Prostate gland (tissue), 2 donors: Measurements from ENCODE around the gene GPM6B. TPM values are rescaled to one million over a fixed set of nuclear protein-coding genes. Genes with fewer than 3 reads are reported as not detected.
"Not testable (repeated sequence)": the region's sequence is repeated elsewhere in the genome, so short reads cannot be mapped to it uniquely, and the experiment has no call there.

Experiments
- DNase-seq: peaks from one replicate; pipeline ENCODE4 v3.0.0-alpha.2; 2019; ENCODE audit warnings: low spot score
- H3K27ac ChIP-seq, 2 donors: fragments of 200-600 bp; sonication (generic); 2 replicates each; pipeline ENCODE4 v1.5.1; 2017 to 2019
- H3K27me3 ChIP-seq: fragments of 200-600 bp; sonication (generic); replicated peaks from 2 replicates; pipeline ENCODE4 v1.5.1; 2019; ENCODE audit not compliant: insufficient read depth
- H3K36me3 ChIP-seq, 2 donors: fragments of 200-600 bp; sonication (generic); 1 replicate in 1 of 2; 2 replicates in 1 of 2; pipeline versions ENCODE4 v1.5.1 to v1.8.1; 2017 to 2019
- H3K4me1 ChIP-seq: fragments of 200-600 bp; sonication (generic); replicated peaks from 2 replicates; pipeline ENCODE4 v1.5.1; 2019
- H3K4me3 ChIP-seq, 2 donors: fragments of 200-600 bp; sonication (generic); 2 replicates each; pipeline ENCODE4 v1.5.1; 2017 to 2019
- H3K9me3 ChIP-seq: fragments of 200-600 bp; sonication (generic); 2 replicates; pipeline ENCODE4 v1.5.1; 2017
- POLR2A ChIP-seq: fragments of 450-650 bp; IDR thresholded peaks from one replicate; pipeline ENCODE4 v1.6.1; 2016; ENCODE audit warnings: antibody characterized with exemption, mild to moderate bottlenecking
- POLR2AphosphoS5 ChIP-seq: sonication (generic); formaldehyde crosslinking; IDR thresholded peaks from one replicate; pipeline ENCODE4 v1.6.1; 2017; ENCODE audit warnings: antibody characterized with exemption
- WGBS: methylation state at CpG from one replicate; pipeline ENCODE4 v1.1.5; 2018; 5-methylcytosine and 5-hydroxymethylcytosine counted together
- intact Hi-C: fragments of 100-400 bp; cut with DNase I; formaldehyde crosslinking; loops from one replicate; pipeline ENCODE4 v1.14.2; 2022
- total RNA-seq, 2 donors: library from RNA; depleted of rRNA; stranded (reverse); fragments of >200 nt; gene quantifications; one replicate each; pipeline ENCODE4 v1.1.0, GENCODE V29; 2016
- TF ChIP-seq, protein P1 (sequence below), 4 experiments: fragments of 200-600 bp in 2 of 4; fragments of 450-650 bp in 2 of 4; sonication (generic) in 2 of 4; IDR thresholded peaks; 1 replicate in 3 of 4; 2 replicates in 1 of 4; pipeline ENCODE4 v1.5.1; 2016 to 2019; ENCODE audit warnings: antibody characterized with exemption in 4 of 4, mild to moderate bottlenecking in 2 of 4, moderate library complexity in 2 of 4

GPM6B gene
- total RNA-seq, 2 donors from 2014 or later = 10.1 to 12.3 TPM

GRCh38 chrX:13734278-13735172 is 82.4 kb downstream of the GPM6B start, which contains the start of the genes OFD1 and TRAPPC2:
Gene OFD1, plus strand, starts transcription at chrX:13734748. Its CDS starts 324 bp downstream, at chrX:13735072.
Gene TRAPPC2, minus strand, starts transcription at chrX:13734620. Its CDS starts 14,657 bp downstream, at chrX:13719963.
- intact Hi-C loops = loop anchor here (2.0 kb wide), 1 partner anchor 46 kb away; the partner anchor contains the start of gene RAB9A
- DNase-seq = peak; percentile 90
- Histone ChIP-seq H3K27ac (peak within 1 kb of the TSS; percentile 89 to 92), H3K4me1 (no peaks in the 10 kb centered on the region), H3K4me3 (peak within 1 kb of the TSS; percentile 63), H3K27me3 (no peaks in the 10 kb centered on the region), H3K36me3 (no peaks in the 10 kb centered on the region), H3K9me3 (no peaks in the 10 kb centered on the region)
- WGBS = 0% methylated on average over 31 of the region's 75 CpGs
- TF ChIP-seq POLR2AphosphoS5 = peak; percentile 97
- peak; percentile 95 for TF ChIP-seq POLR2A
- TF ChIP-seq, protein P1, sequence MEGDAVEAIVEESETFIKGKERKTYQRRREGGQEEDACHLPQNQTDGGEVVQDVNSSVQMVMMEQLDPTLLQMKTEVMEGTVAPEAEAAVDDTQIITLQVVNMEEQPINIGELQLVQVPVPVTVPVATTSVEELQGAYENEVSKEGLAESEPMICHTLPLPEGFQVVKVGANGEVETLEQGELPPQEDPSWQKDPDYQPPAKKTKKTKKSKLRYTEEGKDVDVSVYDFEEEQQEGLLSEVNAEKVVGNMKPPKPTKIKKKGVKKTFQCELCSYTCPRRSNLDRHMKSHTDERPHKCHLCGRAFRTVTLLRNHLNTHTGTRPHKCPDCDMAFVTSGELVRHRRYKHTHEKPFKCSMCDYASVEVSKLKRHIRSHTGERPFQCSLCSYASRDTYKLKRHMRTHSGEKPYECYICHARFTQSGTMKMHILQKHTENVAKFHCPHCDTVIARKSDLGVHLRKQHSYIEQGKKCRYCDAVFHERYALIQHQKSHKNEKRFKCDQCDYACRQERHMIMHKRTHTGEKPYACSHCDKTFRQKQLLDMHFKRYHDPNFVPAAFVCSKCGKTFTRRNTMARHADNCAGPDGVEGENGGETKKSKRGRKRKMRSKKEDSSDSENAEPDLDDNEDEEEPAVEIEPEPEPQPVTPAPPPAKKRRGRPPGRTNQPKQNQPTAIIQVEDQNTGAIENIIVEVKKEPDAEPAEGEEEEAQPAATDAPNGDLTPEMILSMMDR (IDR thresholded peaks at IDR 0.05) = no peak

DNA sequence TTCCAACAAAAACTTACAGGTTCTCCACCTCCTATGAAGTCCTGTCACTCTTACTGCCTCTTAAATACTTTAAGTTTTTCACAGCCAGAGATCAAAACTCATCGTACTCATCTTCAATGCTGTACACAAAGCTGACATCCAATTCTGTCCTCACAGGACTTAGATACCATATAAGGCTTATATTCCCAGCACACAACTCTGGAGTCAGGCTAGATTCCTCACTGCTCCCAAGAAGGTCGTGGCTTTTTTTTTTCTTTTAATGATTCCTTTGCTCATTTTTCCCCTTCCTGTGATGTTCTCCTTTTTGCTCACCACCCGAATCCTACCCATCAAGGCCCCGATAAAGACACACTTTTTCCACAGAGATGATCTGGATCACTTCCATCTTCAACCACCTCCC is 83.4 kb downstream of the GPM6B start:
- no peaks in the 10 kb centered on the region for H3K4me1 ChIP-seq
- H3K4me3 ChIP-seq = peak overlapping the region; percentile 63
- no peaks in the 10 kb centered on the region for H3K9me3 ChIP-seq
- 7% methylated on average over 4 of the region's 4 CpGs for WGBS
- TF ChIP-seq, protein P1 (IDR thresholded peaks at IDR 0.05) = no peak
- TF ChIP-seq POLR2AphosphoS5 (no peak), POLR2A (no peak)
- DNase-seq = no peak
- H3K36me3 ChIP-seq = no peaks in the 10 kb centered on the region
- intact Hi-C loops = no loop called here
- H3K27me3 ChIP-seq = no peaks in the 10 kb centered on the region
- H3K27ac ChIP-seq = peak overlapping the region; percentile 89 to 92

DNA sequence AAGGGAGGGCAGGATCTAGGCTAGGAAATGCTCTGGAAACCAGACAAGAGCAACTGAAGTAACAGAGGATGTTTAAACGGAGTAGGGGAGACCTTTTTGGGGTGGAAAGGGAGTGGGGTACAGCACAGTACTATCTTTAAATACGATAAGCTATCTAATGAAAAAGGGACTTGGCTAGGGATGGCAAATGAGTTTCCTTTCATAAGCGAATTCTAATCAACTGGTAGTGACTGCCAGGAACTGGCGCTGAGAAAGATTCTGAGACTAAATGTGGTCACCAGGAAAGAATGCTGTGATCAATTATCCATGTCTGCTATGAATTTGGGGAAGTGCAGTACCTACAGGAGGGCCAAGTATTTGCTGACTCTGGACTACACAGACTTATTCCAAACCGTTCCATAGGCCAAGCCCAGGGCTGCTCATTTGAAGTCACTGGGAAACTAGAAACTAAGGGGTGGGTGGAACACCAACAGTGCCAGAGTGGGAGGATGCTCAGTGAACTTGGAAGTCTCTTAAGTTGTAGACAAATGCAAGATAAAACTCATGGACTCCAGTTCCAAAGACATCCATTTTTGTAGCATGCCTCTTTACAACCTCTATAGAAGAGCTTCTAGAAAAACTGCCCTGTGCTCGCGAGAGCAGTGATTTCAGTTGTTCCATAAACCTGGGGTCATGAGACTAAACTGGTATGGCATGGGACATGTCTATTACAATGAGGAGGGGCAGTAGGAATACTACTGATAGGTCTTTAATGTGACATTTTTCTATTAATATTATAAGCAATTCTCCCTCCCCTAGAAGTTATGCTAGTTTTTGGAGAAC is 84.4 kb downstream of the GPM6B start:
- TF ChIP-seq POLR2A (no peak), POLR2AphosphoS5 (no peak)
- TF ChIP-seq, protein P1 (IDR thresholded peaks at IDR 0.05) = no peak
- 74% methylated on average over 7 of the region's 7 CpGs for WGBS
- Histone ChIP-seq H3K27me3 (no peaks in the 10 kb centered on the region), H3K27ac (no peak overlapping the region), H3K36me3 (no peaks in the 10 kb centered on the region), H3K4me3 (no peak overlapping the region), H3K4me1 (no peaks in the 10 kb centered on the region), H3K9me3 (no peaks in the 10 kb centered on the region)
- intact Hi-C loops = no loop called here
- DNase-seq = no peak

DNA sequence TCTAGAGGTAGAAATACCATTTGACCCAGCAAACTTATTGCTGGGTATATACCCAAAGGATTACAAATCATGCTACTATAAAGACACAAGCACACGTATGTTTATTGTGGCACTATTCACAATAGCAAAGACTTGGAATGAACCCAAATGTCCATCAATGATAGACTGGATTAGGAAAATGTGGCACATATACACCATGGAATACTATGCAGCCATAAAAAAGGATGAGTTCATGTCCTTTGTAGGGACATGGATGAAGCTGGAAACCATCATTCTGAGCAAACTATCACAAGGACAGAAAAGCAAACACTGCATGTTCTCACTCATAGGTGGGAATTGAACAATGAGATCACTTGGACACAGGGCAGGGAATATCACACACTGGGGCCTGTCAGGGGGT is 86.4 kb downstream of the GPM6B start:
- H3K9me3 ChIP-seq, H3K4me3 ChIP-seq, H3K27ac ChIP-seq, H3K4me1 ChIP-seq, intact Hi-C loops, H3K36me3 ChIP-seq, H3K27me3 ChIP-seq, DNase-seq: not testable (repeated sequence)
- 90% methylated on average over 1 of the region's 1 CpG for WGBS

DNA sequence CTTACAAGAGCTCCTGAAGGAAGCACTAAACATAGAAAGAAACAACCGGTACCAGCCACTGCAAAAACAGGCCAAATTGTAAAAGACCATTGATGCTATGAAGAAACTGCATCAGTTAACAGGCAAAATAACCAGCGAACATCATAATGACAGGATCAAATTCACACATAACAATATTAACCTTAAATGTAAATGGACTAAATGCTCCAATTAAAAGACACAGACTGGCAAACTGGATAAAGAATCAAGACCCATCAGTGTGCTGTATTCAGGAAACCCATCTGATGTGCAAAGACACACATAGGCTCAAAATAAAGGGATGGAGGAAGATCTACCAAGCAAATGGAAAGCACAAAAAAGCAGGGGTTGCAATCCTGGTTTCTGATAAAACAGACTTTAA is 90.3 kb downstream of the GPM6B start:
- H3K27ac ChIP-seq = not testable (repeated sequence)
- WGBS = 100% methylated on average over 2 of the region's 2 CpGs

DNA sequence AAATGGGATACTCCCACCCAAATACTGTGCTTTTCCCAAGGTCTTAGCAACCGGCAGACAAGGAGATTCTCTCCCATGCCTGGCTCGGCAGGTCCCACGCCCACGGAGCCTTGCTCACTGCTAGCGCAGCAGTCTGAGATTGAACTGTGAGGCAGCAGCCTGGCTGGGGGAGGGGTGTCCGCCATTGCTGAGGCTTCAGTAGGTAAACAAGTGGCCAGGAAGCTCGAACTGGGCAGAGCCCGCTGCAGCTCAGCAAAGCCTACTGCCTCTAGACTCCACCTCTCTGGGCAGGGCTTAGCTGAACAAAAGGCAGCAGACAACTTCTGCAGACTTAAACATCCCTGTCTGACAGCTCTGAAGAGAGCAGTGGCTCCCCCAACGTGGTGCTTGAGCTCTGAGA is 92.0 kb downstream of the GPM6B start:
- intact Hi-C loops, H3K27ac ChIP-seq: not testable (repeated sequence)
- 80% methylated on average over 1 of the region's 9 CpGs for WGBS

More for the DNA sequence above, 90.3 kb downstream of the GPM6B start:
- H3K9me3 ChIP-seq, DNase-seq, H3K36me3 ChIP-seq, H3K27me3 ChIP-seq, intact Hi-C loops, H3K4me1 ChIP-seq, H3K4me3 ChIP-seq: not testable (repeated sequence)

More for the DNA sequence above, 92.0 kb downstream of the GPM6B start:
- not testable (repeated sequence) for DNase-seq, H3K36me3 ChIP-seq, H3K4me3 ChIP-seq, H3K9me3 ChIP-seq, H3K27me3 ChIP-seq, H3K4me1 ChIP-seq
